Choroid plexus epithelial cell (primary cell): ENCODE data around the gene RUFY4.
A peak's percentile ranks its signal among the peaks of the same experiment; 100 is the strongest.
"Not testable (repeated sequence)": the region's sequence is repeated elsewhere in the genome, so short reads cannot be mapped to it uniquely, and the experiment has no call there.

ENCODE experiments used
- DNase-seq: peaks from one replicate; pipeline ENCODE4 v3.0.0-alpha.2; 2010; ENCODE audit warnings: low read depth
- H3K4me3 ChIP-seq: 2 replicates; pipeline ENCODE4 v1.5.1; 2011; ENCODE audit warnings: low read depth, mild to moderate bottlenecking, control low read depth, low read length, moderate library complexity
- TF ChIP-seq, protein P1 (sequence below): conservative IDR thresholded peaks from 2 replicates; pipeline ENCODE4 v1.5.1; 2011; ENCODE audit warnings: low read depth, mild to moderate bottlenecking, control low read depth, inconsistent platforms, low read length, moderate library complexity

Gene RUFY4, protein sequence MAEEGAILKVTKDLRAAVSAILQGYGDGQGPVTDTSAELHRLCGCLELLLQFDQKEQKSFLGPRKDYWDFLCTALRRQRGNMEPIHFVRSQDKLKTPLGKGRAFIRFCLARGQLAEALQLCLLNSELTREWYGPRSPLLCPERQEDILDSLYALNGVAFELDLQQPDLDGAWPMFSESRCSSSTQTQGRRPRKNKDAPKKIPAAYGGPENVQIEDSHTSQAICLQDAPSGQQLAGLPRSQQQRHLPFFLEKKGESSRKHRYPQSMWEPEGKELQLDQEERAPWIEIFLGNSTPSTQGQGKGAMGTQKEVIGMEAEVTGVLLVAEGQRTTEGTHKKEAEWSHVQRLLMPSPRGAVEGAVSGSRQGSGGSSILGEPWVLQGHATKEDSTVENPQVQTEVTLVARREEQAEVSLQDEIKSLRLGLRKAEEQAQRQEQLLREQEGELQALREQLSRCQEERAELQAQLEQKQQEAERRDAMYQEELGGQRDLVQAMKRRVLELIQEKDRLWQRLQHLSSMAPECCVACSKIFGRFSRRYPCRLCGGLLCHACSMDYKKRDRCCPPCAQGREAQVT

DNA sequence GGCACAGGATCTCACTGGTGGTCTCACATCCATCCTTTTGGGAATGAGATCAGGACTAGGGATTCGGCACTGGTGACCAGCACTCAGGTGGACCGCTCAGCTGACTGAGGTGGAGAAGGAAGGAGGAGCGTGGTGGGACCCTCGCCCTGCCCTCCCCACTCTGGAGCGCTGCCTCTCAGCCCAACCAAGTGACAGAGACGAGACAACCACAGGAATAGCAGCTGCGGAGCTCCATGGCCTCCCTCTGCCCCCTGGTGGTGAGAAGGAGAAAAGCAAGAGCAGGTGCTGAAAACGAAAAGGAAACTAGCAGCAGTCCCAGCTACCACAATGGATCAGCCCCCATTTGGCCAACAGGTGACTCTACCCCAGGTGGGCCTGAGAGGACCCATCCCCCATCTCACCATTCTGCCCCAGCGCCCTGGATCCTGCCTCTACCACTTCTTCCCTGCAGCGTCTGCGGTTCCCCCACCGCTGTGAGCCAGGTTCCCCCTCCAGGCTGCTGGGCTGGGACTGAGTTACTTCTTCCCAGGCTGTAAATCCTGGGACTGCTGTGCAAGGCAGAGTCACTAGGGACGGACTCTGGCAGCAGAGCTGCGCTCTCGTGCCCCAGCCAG is at the start of gene RUFY4:
TSS of gene RUFY4 (plus strand) at position 533 of the 614 bp plus-strand sequence. CDS start 1,353 bp downstream, outside the sequence.
- TF ChIP-seq, protein P1, sequence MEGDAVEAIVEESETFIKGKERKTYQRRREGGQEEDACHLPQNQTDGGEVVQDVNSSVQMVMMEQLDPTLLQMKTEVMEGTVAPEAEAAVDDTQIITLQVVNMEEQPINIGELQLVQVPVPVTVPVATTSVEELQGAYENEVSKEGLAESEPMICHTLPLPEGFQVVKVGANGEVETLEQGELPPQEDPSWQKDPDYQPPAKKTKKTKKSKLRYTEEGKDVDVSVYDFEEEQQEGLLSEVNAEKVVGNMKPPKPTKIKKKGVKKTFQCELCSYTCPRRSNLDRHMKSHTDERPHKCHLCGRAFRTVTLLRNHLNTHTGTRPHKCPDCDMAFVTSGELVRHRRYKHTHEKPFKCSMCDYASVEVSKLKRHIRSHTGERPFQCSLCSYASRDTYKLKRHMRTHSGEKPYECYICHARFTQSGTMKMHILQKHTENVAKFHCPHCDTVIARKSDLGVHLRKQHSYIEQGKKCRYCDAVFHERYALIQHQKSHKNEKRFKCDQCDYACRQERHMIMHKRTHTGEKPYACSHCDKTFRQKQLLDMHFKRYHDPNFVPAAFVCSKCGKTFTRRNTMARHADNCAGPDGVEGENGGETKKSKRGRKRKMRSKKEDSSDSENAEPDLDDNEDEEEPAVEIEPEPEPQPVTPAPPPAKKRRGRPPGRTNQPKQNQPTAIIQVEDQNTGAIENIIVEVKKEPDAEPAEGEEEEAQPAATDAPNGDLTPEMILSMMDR, result peak; percentile 72
- peak; percentile 71 for DNase-seq
- H3K4me3 ChIP-seq, result not testable (repeated sequence)

DNA sequence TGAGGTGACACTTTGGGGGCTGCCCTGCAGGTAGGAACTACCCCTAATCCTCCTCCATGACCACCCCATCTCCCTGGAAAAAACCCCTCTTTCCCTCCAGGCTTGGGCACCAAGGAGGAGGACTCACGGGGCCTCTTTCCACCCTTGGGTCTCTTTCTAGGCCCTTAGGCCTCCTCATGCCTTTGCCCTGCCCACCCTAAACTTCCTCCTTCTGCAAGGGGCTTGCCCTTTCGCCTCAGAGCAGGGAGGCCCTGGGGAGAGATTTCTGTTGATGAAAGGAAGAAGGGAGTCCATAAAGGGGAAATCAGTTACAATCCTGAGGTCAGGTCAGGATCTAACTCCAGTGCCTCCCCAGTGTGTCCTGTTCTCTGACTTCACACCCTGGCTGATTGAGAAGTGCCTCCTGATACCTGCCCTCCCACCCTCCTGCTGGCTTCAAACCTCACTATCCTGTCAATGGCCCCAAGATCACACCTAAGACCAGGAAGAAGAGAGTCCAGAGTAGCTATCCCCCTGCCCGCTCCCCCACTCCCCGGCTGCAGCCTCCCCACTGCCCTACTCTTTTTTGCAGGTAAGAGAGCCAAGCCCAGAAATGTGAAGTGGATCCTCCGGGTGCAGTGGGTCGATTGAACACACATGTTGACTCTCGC is 49.5 kb upstream of the RUFY4 start:
- no peak overlapping the region for H3K4me3 ChIP-seq
- DNase-seq, result no peak
- TF ChIP-seq, protein P1, result no peak

- H3K4me3 ChIP-seq, result no peak overlapping the region
- TF ChIP-seq, protein P1, result no peak
- DNase-seq, result no peak
Observed at GRCh38 chr2:218020281-218020680, 48.8 kb upstream of the RUFY4 start.

DNA sequence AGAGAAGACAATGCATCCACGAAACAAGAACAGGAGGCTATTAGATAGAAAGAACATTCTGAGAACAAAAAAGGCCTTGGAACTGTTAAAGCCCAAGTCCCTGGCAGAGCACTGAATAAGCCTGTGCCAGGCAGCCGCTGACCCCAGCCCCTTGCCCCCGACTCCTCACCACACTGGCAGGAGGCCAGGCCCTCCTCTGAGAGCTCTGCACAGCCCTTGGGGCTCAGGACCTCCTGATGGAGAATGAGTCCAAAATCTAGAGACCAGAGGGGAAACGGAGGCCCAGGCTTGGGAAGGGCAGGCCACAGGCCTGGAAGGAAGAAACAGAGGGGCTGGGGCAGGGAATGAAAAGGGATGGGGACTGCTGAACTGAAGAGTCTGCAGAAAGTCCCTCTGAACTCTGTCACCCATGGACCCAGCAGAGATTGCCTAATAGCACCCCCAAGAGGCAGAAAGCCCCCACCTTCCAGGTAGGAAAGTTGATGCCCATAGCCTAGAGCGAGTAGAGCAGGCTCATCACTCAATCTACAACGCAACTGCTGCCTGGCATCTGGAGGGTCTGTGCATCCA is 48.0 kb upstream of the RUFY4 start:
- TF ChIP-seq, protein P1, result no peak
- no peak for DNase-seq
- no peak overlapping the region for H3K4me3 ChIP-seq

DNA sequence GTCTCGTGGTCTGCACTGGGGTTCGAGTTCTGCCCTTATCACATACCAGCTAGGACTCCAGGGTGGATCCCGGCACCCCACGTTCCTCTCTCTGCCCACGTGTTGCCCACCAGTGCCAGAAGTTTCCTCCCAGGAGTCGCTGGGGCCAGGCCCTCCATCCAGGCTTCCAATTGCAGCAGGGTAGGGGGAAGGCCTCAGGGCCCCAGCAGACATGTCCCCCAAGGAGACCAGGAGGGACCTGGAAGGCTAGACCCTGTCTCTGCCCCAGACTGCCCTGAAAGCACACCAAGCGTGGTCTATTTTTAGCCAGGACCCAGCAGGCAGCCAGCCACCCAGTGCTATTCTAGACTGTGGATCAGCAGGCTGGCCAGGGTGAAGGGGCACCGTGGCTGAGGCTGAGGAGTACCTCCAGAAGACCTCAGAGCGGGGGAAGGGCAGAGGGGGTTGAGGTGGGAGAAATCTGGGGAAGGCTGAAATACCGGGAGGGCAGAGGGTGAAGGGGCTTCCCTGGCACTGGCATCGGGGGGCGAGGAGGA is 47.4 kb upstream of the RUFY4 start:
- TF ChIP-seq, protein P1, result no peak
- no peak for DNase-seq
- no peak overlapping the region for H3K4me3 ChIP-seq

GRCh38 chr2:218022131-218022850 is 46.8 kb upstream of the RUFY4 start:
- no peak overlapping the region for H3K4me3 ChIP-seq
- TF ChIP-seq, protein P1, result no peak
- no peak for DNase-seq
